Liver (tissue), 9 donors: Measurements from ENCODE around the gene TM7SF2. TPM values are rescaled to one million over a fixed set of nuclear protein-coding genes. Genes with fewer than 3 reads are reported as not detected.

ENCODE experiments used
- DNase-seq: peaks from one replicate; pipeline ENCODE4 v3.0.0-alpha.2; 2017; ENCODE audit warnings: low spot score
- H3K27ac ChIP-seq, 2 donors: one replicate each; pipeline ENCODE4 v1.7.0; 2013; ENCODE audit warnings: inconsistent platforms in 2 of 2, low read length in 2 of 2, control low read depth in 1 of 2, low read depth in 1 of 2, mild to moderate bottlenecking in 1 of 2
- H3K27me3 ChIP-seq, 4 donors: one replicate each; pipeline versions ENCODE4 v1.6.1 to v1.7.0; 2013; ENCODE audit warnings: low read length in 3 of 4, inconsistent platforms in 1 of 4, mild to moderate bottlenecking in 1 of 4, moderate library complexity in 1 of 4; ENCODE audit not compliant: control insufficient read depth in 4 of 4, insufficient read depth in 4 of 4
- H3K36me3 ChIP-seq, 4 donors: one replicate each; pipeline versions ENCODE4 v1.6.1 to v1.7.0; 2013; ENCODE audit warnings: low read length in 3 of 4, mild to moderate bottlenecking in 3 of 4, low read depth in 1 of 4, moderate library complexity in 1 of 4; ENCODE audit not compliant: control insufficient read depth in 4 of 4, insufficient read depth in 3 of 4
- H3K4me1 ChIP-seq, 4 donors: one replicate each; pipeline versions ENCODE4 v1.6.1 to v1.7.0; 2013; ENCODE audit warnings: low read length in 3 of 4, mild to moderate bottlenecking in 3 of 4, moderate library complexity in 1 of 4; ENCODE audit not compliant: control insufficient read depth in 4 of 4, insufficient read depth in 4 of 4
- H3K4me3 ChIP-seq, 3 donors: one replicate each; pipeline versions ENCODE4 v1.6.1 to v1.7.0; 2013; ENCODE audit warnings: low read length in 3 of 3, control low read depth in 1 of 3, low read depth in 1 of 3, mild to moderate bottlenecking in 1 of 3
- H3K9ac ChIP-seq, 2 donors: one replicate each; pipeline ENCODE4 v1.7.0; 2013; ENCODE audit warnings: low read length in 2 of 2, mild to moderate bottlenecking in 2 of 2, moderate library complexity in 2 of 2, control low read depth in 1 of 2, low read depth in 1 of 2
- H3K9me3 ChIP-seq, 4 donors: one replicate each; pipeline versions ENCODE4 v1.6.1 to v1.7.0; 2013; ENCODE audit warnings: low read length in 3 of 4; ENCODE audit not compliant: control insufficient read depth in 4 of 4
- EGR1 ChIP-seq, 2 donors: IDR thresholded peaks; 2 replicates each; pipeline ENCODE4 v1.6.1; 2016 to 2018; ENCODE audit warnings: antibody characterized with exemption in 2 of 2, low read depth in 2 of 2
- FOXA1 ChIP-seq: IDR thresholded peaks from 2 replicates; pipeline ENCODE4 v1.6.1; 2016; ENCODE audit warnings: antibody characterized with exemption
- FOXA2 ChIP-seq: IDR thresholded peaks from 2 replicates; pipeline ENCODE4 v1.6.1; 2016; ENCODE audit warnings: antibody characterized with exemption
- HNF4A ChIP-seq, 2 donors: conservative IDR thresholded peaks; 2 replicates each; pipeline ENCODE4 v1.6.1; 2016; ENCODE audit warnings: antibody characterized with exemption in 2 of 2, mild to moderate bottlenecking in 2 of 2
- JUND ChIP-seq, 2 donors: IDR thresholded peaks; 2 replicates each; pipeline ENCODE4 v1.6.1; 2016; ENCODE audit warnings: antibody characterized with exemption in 2 of 2
- NR2F2 ChIP-seq: IDR thresholded peaks from 2 replicates; pipeline ENCODE4 v1.6.1; 2016; ENCODE audit warnings: antibody characterized with exemption
- RXRA ChIP-seq, 2 donors: IDR thresholded peaks; 2 replicates each; pipeline ENCODE4 v1.6.1; 2017 to 2018; ENCODE audit warnings: antibody characterized with exemption in 2 of 2, mild to moderate bottlenecking in 1 of 2
- YY1 ChIP-seq: IDR thresholded peaks from 2 replicates; pipeline ENCODE4 v1.6.1; 2016; ENCODE audit warnings: antibody characterized with exemption, mild to moderate bottlenecking
- WGBS: extraction: QIAGEN DNeasy Blood & Tissue Kit; methylation state at CpG from one replicate; pipeline ENCODE4 v1.1.7; 2013; 5-methylcytosine and 5-hydroxymethylcytosine counted together
- polyA plus RNA-seq, 2 donors: library from polyadenylated mRNA; stranded (reverse) in 1 of 2; unstranded in 1 of 2; fragments of 200-250 nt in 1 of 2; fragments of >200 nt in 1 of 2; fragmentation: Nextera tagmentation in 1 of 2; extraction: Ambion mirVana in 1 of 2; gene quantifications; one replicate each; pipeline versions ENCODE4 v1.2.1 to v1.2.3, GENCODE V29; 2013 to 2015
- total RNA-seq, 2 donors: library from RNA; depleted of rRNA; stranded (reverse); fragments of >200 nt; gene quantifications; one replicate each; pipeline ENCODE4 v1.2.3, GENCODE V29; 2014
- TF ChIP-seq, protein P1 (sequence below): IDR thresholded peaks from 2 replicates; pipeline ENCODE4 v1.6.1; 2016; ENCODE audit warnings: antibody characterized with exemption, mild to moderate bottlenecking
- TF ChIP-seq, protein P2 (sequence below): IDR thresholded peaks from 2 replicates; pipeline ENCODE4 v1.6.1; 2016; ENCODE audit warnings: antibody characterized with exemption
- TF ChIP-seq, protein P3 (sequence below): IDR thresholded peaks from 2 replicates; pipeline ENCODE4 v1.6.1; 2016; ENCODE audit warnings: antibody characterized with exemption
- TF ChIP-seq, protein P4 (sequence below): fragments of 150-350 bp; IDR thresholded peaks from 2 replicates; pipeline ENCODE4 v1.5.1; 2017; ENCODE audit warnings: improper control_type of control experiment, low read depth, low read length; ENCODE audit not compliant: missing input control
- TF ChIP-seq, protein P5 (sequence below): IDR thresholded peaks from 2 replicates; pipeline ENCODE4 v1.6.1; 2016; ENCODE audit warnings: antibody characterized with exemption
- donor health status: healthy.
- donor health status: healthy.
- donor health status: healthy.
- donor health status: healthy.
- donor health status: healthy.

The TM7SF2 gene
- total and polyA plus RNA-seq, 4 donors = 39.0 to 337 (median 89.1) TPM

DNA sequence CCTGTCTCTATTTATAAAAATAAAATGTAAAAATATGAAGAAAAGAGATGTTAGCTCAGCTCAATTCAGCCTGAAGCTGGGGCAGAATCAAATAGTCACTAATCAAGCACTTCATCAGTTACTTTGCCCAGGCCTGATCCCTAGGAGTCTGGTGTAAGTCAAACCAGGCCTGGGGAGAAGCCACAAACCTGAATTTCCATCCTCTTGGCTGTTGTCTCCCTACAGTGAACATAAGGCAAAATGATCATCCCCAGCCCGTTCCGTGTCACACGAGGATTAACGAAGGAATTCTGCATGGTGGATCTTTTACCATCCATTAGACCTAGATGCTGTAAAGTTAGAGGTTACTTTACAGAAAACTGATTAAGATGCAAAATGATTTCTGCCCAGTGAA is 46.8 kb upstream of the TM7SF2 start:
- Histone ChIP-seq H3K9ac (no peak overlapping the region), H3K27me3 (no peaks in the 10 kb centered on the region), H3K36me3 (no peaks in the 10 kb centered on the region), H3K9me3 (no peaks in the 10 kb centered on the region), H3K4me3 (no peak overlapping the region), H3K27ac (no peak overlapping the region), H3K4me1 (no peaks in the 10 kb centered on the region)
- no peak for DNase-seq
- WGBS = 91% methylated on average over 4 of the region's 4 CpGs
- TF ChIP-seq, protein P1, sequence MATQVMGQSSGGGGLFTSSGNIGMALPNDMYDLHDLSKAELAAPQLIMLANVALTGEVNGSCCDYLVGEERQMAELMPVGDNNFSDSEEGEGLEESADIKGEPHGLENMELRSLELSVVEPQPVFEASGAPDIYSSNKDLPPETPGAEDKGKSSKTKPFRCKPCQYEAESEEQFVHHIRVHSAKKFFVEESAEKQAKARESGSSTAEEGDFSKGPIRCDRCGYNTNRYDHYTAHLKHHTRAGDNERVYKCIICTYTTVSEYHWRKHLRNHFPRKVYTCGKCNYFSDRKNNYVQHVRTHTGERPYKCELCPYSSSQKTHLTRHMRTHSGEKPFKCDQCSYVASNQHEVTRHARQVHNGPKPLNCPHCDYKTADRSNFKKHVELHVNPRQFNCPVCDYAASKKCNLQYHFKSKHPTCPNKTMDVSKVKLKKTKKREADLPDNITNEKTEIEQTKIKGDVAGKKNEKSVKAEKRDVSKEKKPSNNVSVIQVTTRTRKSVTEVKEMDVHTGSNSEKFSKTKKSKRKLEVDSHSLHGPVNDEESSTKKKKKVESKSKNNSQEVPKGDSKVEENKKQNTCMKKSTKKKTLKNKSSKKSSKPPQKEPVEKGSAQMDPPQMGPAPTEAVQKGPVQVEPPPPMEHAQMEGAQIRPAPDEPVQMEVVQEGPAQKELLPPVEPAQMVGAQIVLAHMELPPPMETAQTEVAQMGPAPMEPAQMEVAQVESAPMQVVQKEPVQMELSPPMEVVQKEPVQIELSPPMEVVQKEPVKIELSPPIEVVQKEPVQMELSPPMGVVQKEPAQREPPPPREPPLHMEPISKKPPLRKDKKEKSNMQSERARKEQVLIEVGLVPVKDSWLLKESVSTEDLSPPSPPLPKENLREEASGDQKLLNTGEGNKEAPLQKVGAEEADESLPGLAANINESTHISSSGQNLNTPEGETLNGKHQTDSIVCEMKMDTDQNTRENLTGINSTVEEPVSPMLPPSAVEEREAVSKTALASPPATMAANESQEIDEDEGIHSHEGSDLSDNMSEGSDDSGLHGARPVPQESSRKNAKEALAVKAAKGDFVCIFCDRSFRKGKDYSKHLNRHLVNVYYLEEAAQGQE = no peak
- TF ChIP-seq, protein P2, sequence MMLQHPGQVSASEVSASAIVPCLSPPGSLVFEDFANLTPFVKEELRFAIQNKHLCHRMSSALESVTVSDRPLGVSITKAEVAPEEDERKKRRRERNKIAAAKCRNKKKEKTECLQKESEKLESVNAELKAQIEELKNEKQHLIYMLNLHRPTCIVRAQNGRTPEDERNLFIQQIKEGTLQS = no peak
- no peak for TF ChIP-seq FOXA2
- no peak for TF ChIP-seq HNF4A (conservative IDR thresholded peaks at IDR 0.05)
- no peak for TF ChIP-seq JUND (IDR thresholded peaks at IDR 0.05)
- no peak for TF ChIP-seq EGR1 (IDR thresholded peaks at IDR 0.05; ENCODE audit: low read depth in 2 of 2)

DNA sequence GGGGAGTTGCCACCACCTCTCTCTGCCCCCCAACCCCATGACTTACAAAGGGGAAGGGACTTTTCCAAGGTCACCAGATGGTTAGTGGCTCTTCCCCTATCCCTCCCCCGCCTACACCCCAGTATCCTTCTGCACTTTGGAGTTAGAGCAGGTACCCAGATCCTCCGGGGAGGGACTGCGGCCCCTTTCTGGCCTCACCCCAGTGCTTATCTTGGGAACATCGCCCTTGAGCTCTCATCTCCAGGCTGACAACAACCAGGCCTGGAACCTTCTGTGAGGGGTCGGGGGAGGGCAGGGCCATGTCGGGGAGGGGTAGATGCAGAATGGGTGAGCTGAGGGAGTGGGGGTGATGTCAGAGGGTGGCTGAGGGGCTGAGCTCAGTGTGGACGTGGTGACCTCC is 45.8 kb upstream of the TM7SF2 start:
- Histone ChIP-seq H3K4me3 (no peak overlapping the region), H3K9me3 (no peaks in the 10 kb centered on the region), H3K9ac (no peak overlapping the region), H3K27ac (no peak overlapping the region), H3K4me1 (no peaks in the 10 kb centered on the region), H3K36me3 (no peaks in the 10 kb centered on the region), H3K27me3 (no peaks in the 10 kb centered on the region)
- WGBS = 85% methylated on average over 7 of the region's 7 CpGs
- TF ChIP-seq EGR1 (IDR thresholded peaks at IDR 0.05; ENCODE audit: low read depth in 2 of 2) = no peak
- TF ChIP-seq, protein P1 = no peak
- TF ChIP-seq NR2F2 = no peak
- no peak for TF ChIP-seq RXRA (IDR thresholded peaks at IDR 0.05)
- TF ChIP-seq, protein P3, sequence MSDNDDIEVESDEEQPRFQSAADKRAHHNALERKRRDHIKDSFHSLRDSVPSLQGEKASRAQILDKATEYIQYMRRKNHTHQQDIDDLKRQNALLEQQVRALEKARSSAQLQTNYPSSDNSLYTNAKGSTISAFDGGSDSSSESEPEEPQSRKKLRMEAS = no peak
- TF ChIP-seq, protein P4, sequence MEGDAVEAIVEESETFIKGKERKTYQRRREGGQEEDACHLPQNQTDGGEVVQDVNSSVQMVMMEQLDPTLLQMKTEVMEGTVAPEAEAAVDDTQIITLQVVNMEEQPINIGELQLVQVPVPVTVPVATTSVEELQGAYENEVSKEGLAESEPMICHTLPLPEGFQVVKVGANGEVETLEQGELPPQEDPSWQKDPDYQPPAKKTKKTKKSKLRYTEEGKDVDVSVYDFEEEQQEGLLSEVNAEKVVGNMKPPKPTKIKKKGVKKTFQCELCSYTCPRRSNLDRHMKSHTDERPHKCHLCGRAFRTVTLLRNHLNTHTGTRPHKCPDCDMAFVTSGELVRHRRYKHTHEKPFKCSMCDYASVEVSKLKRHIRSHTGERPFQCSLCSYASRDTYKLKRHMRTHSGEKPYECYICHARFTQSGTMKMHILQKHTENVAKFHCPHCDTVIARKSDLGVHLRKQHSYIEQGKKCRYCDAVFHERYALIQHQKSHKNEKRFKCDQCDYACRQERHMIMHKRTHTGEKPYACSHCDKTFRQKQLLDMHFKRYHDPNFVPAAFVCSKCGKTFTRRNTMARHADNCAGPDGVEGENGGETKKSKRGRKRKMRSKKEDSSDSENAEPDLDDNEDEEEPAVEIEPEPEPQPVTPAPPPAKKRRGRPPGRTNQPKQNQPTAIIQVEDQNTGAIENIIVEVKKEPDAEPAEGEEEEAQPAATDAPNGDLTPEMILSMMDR = no peak
- no peak for TF ChIP-seq FOXA2
- no peak for TF ChIP-seq FOXA1
- TF ChIP-seq, protein P5, sequence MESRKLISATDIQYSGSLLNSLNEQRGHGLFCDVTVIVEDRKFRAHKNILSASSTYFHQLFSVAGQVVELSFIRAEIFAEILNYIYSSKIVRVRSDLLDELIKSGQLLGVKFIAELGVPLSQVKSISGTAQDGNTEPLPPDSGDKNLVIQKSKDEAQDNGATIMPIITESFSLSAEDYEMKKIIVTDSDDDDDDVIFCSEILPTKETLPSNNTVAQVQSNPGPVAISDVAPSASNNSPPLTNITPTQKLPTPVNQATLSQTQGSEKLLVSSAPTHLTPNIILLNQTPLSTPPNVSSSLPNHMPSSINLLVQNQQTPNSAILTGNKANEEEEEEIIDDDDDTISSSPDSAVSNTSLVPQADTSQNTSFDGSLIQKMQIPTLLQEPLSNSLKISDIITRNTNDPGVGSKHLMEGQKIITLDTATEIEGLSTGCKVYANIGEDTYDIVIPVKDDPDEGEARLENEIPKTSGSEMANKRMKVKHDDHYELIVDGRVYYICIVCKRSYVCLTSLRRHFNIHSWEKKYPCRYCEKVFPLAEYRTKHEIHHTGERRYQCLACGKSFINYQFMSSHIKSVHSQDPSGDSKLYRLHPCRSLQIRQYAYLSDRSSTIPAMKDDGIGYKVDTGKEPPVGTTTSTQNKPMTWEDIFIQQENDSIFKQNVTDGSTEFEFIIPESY = no peak
- no peak for TF ChIP-seq YY1
- no peak for DNase-seq
